Neural cell (in vitro differentiated cells): ENCODE measurements around the gene ITPKB. TPM values are rescaled to one million over a fixed set of nuclear protein-coding genes. Genes with fewer than 3 reads are reported as not detected.

Source experiments
- H2AFZ ChIP-seq: fragments of 200-600, 300-800 bp; sonication (generic), shearing (Covaris generic); 2 replicates; pipeline ENCODE4 v1.6.0; 2014; ENCODE audit warnings: low read depth, mild to moderate bottlenecking, antibody characterized with exemption, low read length, moderate library complexity
- H3F3A ChIP-seq: fragments of 200-600 bp; shearing (Covaris generic); 2 replicates; pipeline ENCODE4 v1.6.1; 2016; ENCODE audit warnings: mild to moderate bottlenecking, moderate library complexity, mixed read lengths, antibody characterized with exemption, low read length; ENCODE audit not compliant: insufficient read depth, poor library complexity, severe bottlenecking
- H3K27ac ChIP-seq: fragments of 200-600, 300-800 bp; sonication (generic), shearing (Covaris generic); 2 replicates; pipeline ENCODE4 v1.5.1; 2014; ENCODE audit warnings: mild to moderate bottlenecking, low read length, moderate library complexity
- H3K27me3 ChIP-seq: fragments of 300-800, 200-600 bp; sonication (generic), shearing (Covaris generic); 2 replicates; pipeline ENCODE4 v1.6.0; 2014; ENCODE audit warnings: mild to moderate bottlenecking, low read depth, low read length, moderate library complexity; ENCODE audit not compliant: insufficient read depth
- H3K36me3 ChIP-seq: fragments of 300-800, 200-600 bp; sonication (generic), shearing (Covaris generic); 2 replicates; pipeline ENCODE4 v1.5.1; 2014; ENCODE audit warnings: mild to moderate bottlenecking, antibody characterized with exemption, low read length, moderate library complexity; ENCODE audit not compliant: insufficient read depth
- H3K4me2 ChIP-seq: fragments of 300-800, 200-600 bp; sonication (generic), shearing (Covaris generic); 2 replicates; pipeline ENCODE4 v1.6.0; 2014; ENCODE audit warnings: mild to moderate bottlenecking, low read length
- H3K4me3 ChIP-seq: fragments of 300-800, 200-600 bp; sonication (generic), shearing (Covaris generic); 2 replicates; pipeline ENCODE4 v1.5.1; 2014; ENCODE audit warnings: mild to moderate bottlenecking, low read length, moderate library complexity
- H3K79me2 ChIP-seq: fragments of 200-600 bp; shearing (Covaris generic); replicated peaks from 2 replicates; pipeline ENCODE4 v1.6.0; 2014; ENCODE audit warnings: mild to moderate bottlenecking, low read length, moderate library complexity; ENCODE audit not compliant: insufficient read depth
- H3K9ac ChIP-seq: fragments of 300-800, 200-600 bp; sonication (generic), shearing (Covaris generic); 2 replicates; pipeline ENCODE4 v1.6.1; 2016; ENCODE audit warnings: mild to moderate bottlenecking, low read length, mixed read lengths
- H3K9me2 ChIP-seq: fragments of 200-600 bp; shearing (Covaris generic); 2 replicates; pipeline ENCODE4 v1.6.1; 2016; ENCODE audit warnings: mild to moderate bottlenecking, low read length, mixed read lengths; ENCODE audit not compliant: insufficient read depth
- H3K9me3 ChIP-seq: fragments of 200-600, 300-800 bp; sonication (generic), shearing (Covaris generic); 2 replicates; pipeline ENCODE4 v1.6.1; 2016; ENCODE audit warnings: mild to moderate bottlenecking, mixed run types, low read length, moderate library complexity, mixed read lengths
- H4K20me1 ChIP-seq: fragments of 200-600 bp; shearing (Covaris generic); 2 replicates; pipeline ENCODE4 v1.6.1; 2016; ENCODE audit warnings: mild to moderate bottlenecking, mixed run types; ENCODE audit not compliant: insufficient read depth
- CTCF ChIP-seq: fragments of 450-650 bp; IDR thresholded peaks from 2 replicates; pipeline ENCODE4 v1.5.1; 2014; ENCODE audit warnings: antibody characterized with exemption, mild to moderate bottlenecking, moderate library complexity; ENCODE audit not compliant: poor library complexity, severe bottlenecking
- EP300 ChIP-seq: fragments of 450-650 bp; conservative IDR thresholded peaks from 2 replicates; pipeline ENCODE4 v1.6.1; 2014; ENCODE audit warnings: antibody characterized with exemption, mild to moderate bottlenecking, moderate library complexity; ENCODE audit not compliant: poor library complexity, severe bottlenecking
- EZH2 ChIP-seq: fragments of 200-600, 300-800 bp; shearing (Covaris generic), sonication (generic); IDR thresholded peaks from 2 replicates; pipeline ENCODE4 v1.6.1; 2014; ENCODE audit warnings: antibody characterized with exemption, low read length, borderline replicate concordance, mild to moderate bottlenecking; ENCODE audit not compliant: insufficient read depth, poor library complexity, severe bottlenecking
- MXI1 ChIP-seq: fragments of 450-650 bp; conservative IDR thresholded peaks from 2 replicates; pipeline ENCODE4 v1.6.1; 2014; ENCODE audit warnings: antibody characterized with exemption, mild to moderate bottlenecking; ENCODE audit not compliant: poor library complexity, severe bottlenecking
- POLR2AphosphoS5 ChIP-seq: IDR thresholded peaks from 2 replicates; pipeline ENCODE4 v1.6.1; 2012
- RAD21 ChIP-seq: fragments of 450-650 bp; conservative IDR thresholded peaks from 2 replicates; pipeline ENCODE4 v1.6.1; 2014; ENCODE audit warnings: antibody characterized with exemption, mild to moderate bottlenecking, moderate library complexity
- REST ChIP-seq: IDR thresholded peaks from 2 replicates; pipeline ENCODE4 v1.6.1; 2012; ENCODE audit warnings: borderline replicate concordance
- SMC3 ChIP-seq: fragments of 450-650 bp; conservative IDR thresholded peaks from 2 replicates; pipeline ENCODE4 v1.6.1; 2014; ENCODE audit warnings: antibody characterized with exemption, mild to moderate bottlenecking, moderate library complexity; ENCODE audit not compliant: poor library complexity
- TAF1 ChIP-seq: IDR thresholded peaks from 2 replicates; pipeline ENCODE4 v1.6.1; 2012; ENCODE audit warnings: low read depth
- polyA plus RNA-seq: library from polyadenylated mRNA; depleted of rRNA; stranded (reverse); fragments of >200 nt; gene quantifications from 2 replicates; pipeline ENCODE4 v1.2.3, GENCODE V29; 2014

ITPKB gene
- polyA plus RNA-seq, 1 donor from 2014 or later, result 0.19 TPM

- Histone ChIP-seq H3K27ac (no peak overlapping the region), H4K20me1 (no peaks in the 10 kb centered on the region), H3K9me3 (no peaks in the 10 kb centered on the region), H3K27me3 (no peaks in the 10 kb centered on the region), H3K4me2 (no peak overlapping the region), H3K79me2 (no peaks in the 10 kb centered on the region), H3K36me3 (no peaks in the 10 kb centered on the region), H3F3A (no peaks in the 10 kb centered on the region), H3K9me2 (no peaks in the 10 kb centered on the region), H3K9ac (no peak overlapping the region), H3K4me3 (no peak overlapping the region), H2AFZ (no peak overlapping the region)
- TF ChIP-seq TAF1 (no peak), POLR2AphosphoS5 (no peak), REST (no peak), MXI1 (no peak), EZH2 (no peak), CTCF (no peak), EP300 (no peak), SMC3 (no peak), RAD21 (no peak)
Observed at GRCh38 chr1:226690460-226690982, 48.6 kb downstream of the ITPKB start.

GRCh38 chr1:226688808-226689207 lies 50.3 kb downstream of the ITPKB start:
- no peaks in the 10 kb centered on the region for H3F3A ChIP-seq
- H3K27me3 ChIP-seq, result no peaks in the 10 kb centered on the region
- H3K4me2 ChIP-seq, result no peak overlapping the region
- no peak overlapping the region for H3K4me3 ChIP-seq
- H3K36me3 ChIP-seq, result no peaks in the 10 kb centered on the region
- TF ChIP-seq POLR2AphosphoS5 (no peak), EZH2 (no peak), RAD21 (no peak), MXI1 (no peak), EP300 (no peak), TAF1 (no peak), CTCF (no peak), SMC3 (no peak), REST (no peak)
- H3K9me2 ChIP-seq, result no peaks in the 10 kb centered on the region
- no peak overlapping the region for H3K27ac ChIP-seq
- H3K9me3 ChIP-seq, result no peaks in the 10 kb centered on the region
- no peak overlapping the region for H2AFZ ChIP-seq
- H3K79me2 ChIP-seq, result no peaks in the 10 kb centered on the region
- H3K9ac ChIP-seq, result no peak overlapping the region
- no peaks in the 10 kb centered on the region for H4K20me1 ChIP-seq
